Measurements from ENCODE around the gene TOMM22. TPM values are rescaled to one million over a fixed set of nuclear protein-coding genes. Genes with fewer than 3 reads are reported as not detected.
A peak's percentile ranks its signal among the peaks of the same experiment; 100 is the strongest.

TOMM22 gene
- total RNA-seq, 2 donors from 2014 or later = 97.1 to 149 TPM

DNA sequence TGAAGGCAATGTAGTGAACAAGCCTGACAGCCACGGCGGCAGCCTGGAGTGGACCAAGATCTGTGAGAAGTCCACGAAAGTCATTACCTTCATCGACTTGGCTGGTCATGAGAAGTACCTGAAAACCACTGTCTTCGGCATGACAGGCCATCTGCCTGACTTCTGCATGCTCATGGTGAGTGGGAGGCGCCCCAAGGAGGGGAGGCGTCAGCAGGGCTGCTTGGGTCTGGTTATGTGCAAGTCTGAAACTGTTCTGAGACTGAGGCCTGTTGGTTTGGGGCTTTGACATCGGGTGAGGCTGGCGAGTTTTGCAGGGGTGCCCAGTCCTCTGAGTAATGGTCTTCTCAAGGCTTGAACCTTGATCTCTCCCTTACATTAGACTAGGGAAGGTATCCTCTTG, 35.1 kb downstream of the TOMM22 start:
- H3K27ac ChIP-seq = no peak overlapping the region
- H3K9ac ChIP-seq (ENCODE audit: low read depth in 2 of 2, low read length in 2 of 2) = no peak overlapping the region
- H3K36me3 ChIP-seq = peaks cover 24% of the 10 kb centered on the region
- intact Hi-C loops (cut with DNase I) = no loop called here
- no peaks in the 10 kb centered on the region for H3K9me3 ChIP-seq
- no peaks in the 10 kb centered on the region for H3K4me1 ChIP-seq
- no peak for DNase-seq
- no peak overlapping the region for H3K4me3 ChIP-seq
- TF ChIP-seq, protein P1, sequence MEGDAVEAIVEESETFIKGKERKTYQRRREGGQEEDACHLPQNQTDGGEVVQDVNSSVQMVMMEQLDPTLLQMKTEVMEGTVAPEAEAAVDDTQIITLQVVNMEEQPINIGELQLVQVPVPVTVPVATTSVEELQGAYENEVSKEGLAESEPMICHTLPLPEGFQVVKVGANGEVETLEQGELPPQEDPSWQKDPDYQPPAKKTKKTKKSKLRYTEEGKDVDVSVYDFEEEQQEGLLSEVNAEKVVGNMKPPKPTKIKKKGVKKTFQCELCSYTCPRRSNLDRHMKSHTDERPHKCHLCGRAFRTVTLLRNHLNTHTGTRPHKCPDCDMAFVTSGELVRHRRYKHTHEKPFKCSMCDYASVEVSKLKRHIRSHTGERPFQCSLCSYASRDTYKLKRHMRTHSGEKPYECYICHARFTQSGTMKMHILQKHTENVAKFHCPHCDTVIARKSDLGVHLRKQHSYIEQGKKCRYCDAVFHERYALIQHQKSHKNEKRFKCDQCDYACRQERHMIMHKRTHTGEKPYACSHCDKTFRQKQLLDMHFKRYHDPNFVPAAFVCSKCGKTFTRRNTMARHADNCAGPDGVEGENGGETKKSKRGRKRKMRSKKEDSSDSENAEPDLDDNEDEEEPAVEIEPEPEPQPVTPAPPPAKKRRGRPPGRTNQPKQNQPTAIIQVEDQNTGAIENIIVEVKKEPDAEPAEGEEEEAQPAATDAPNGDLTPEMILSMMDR (IDR thresholded peaks at IDR 0.05) = no peak
- no peaks in the 10 kb centered on the region for H3K27me3 ChIP-seq

- Histone ChIP-seq H3K4me3 (no peak overlapping the region), H3K9ac (ENCODE audit: low read depth in 2 of 2, low read length in 2 of 2) (no peak overlapping the region), H3K4me1 (no peaks in the 10 kb centered on the region), H3K27ac (no peak overlapping the region), H3K9me3 (no peaks in the 10 kb centered on the region), H3K36me3 (peaks cover 25% of the 10 kb centered on the region), H3K27me3 (no peaks in the 10 kb centered on the region)
- TF ChIP-seq, protein P1 (IDR thresholded peaks at IDR 0.05) = no peak
- intact Hi-C loops (cut with DNase I) = no loop called here
- DNase-seq = no peak
Observed at GRCh38 chr22:38717244-38717643, 35.5 kb downstream of the TOMM22 start.

DNA sequence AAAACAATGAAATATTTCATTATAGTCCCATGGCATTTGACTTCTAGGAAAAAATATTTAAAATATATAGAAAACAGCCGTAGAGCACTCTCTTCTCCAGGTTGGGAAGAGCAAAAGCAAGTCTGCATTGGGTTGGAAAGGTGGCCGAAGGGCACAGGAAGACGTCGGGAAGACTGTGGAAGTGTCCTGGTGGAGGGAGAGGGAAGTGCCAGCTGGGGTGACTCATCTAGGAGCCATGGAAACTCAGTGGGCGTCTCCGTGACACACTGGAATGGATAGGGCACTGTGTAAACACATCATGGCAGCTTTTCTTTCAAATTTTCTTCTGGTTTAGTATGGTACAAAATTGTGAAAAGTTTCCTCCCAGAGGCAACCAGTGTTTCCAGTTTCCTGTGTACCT, 36.7 kb downstream of the TOMM22 start:
- peaks cover 36% of the 10 kb centered on the region for H3K36me3 ChIP-seq
- no peak overlapping the region for H3K4me3 ChIP-seq
- peak; percentile 84 for DNase-seq
- no peaks in the 10 kb centered on the region for H3K4me1 ChIP-seq
- no peak overlapping the region for H3K27ac ChIP-seq
- TF ChIP-seq, protein P1 (IDR thresholded peaks at IDR 0.05) = peak; percentile 69
- H3K9me3 ChIP-seq = no peaks in the 10 kb centered on the region
- H3K9ac ChIP-seq (ENCODE audit: low read depth in 2 of 2, low read length in 2 of 2) = no peak overlapping the region
- intact Hi-C loops (cut with DNase I) = no loop called here
- no peaks in the 10 kb centered on the region for H3K27me3 ChIP-seq

- Histone ChIP-seq H3K9ac (ENCODE audit: low read depth in 2 of 2, low read length in 2 of 2) (no peak overlapping the region), H3K9me3 (no peaks in the 10 kb centered on the region), H3K4me3 (no peak overlapping the region), H3K27me3 (no peaks in the 10 kb centered on the region), H3K4me1 (no peaks in the 10 kb centered on the region), H3K27ac (no peak overlapping the region), H3K36me3 (peaks cover 38% of the 10 kb centered on the region)
- intact Hi-C loops (cut with DNase I) = no loop called here
- DNase-seq = no peak
- TF ChIP-seq, protein P1 (IDR thresholded peaks at IDR 0.05) = no peak
Observed at GRCh38 chr22:38719196-38719595, 37.4 kb downstream of the TOMM22 start.

DNA sequence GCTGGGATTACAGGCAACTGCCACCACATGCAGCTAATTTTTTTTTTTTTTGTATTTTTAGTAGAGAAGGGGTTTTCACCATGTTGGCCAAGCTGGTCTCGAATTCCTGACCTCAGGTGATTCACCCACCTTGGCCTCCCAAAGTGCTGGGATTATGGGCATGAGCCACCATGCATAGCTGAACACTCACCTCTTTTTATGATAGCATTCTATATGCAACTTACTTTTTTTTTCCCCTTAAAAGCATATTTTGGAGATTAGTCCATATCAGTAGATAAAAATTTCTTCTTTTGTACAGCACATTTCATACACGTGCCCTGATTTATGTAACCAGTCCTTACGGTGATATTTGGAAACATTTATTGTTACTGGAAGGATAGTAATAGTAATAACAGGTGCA, 38.6 kb downstream of the TOMM22 start:
- Histone ChIP-seq H3K27ac (no peak overlapping the region), H3K4me1 (no peaks in the 10 kb centered on the region), H3K36me3 (peaks cover 48% of the 10 kb centered on the region), H3K9me3 (no peaks in the 10 kb centered on the region), H3K4me3 (no peak overlapping the region), H3K27me3 (no peaks in the 10 kb centered on the region), H3K9ac (ENCODE audit: low read depth in 2 of 2, low read length in 2 of 2) (no peak overlapping the region)
- intact Hi-C loops (cut with DNase I) = no loop called here
- DNase-seq = no peak
- TF ChIP-seq, protein P1 (IDR thresholded peaks at IDR 0.05) = no peak

DNA sequence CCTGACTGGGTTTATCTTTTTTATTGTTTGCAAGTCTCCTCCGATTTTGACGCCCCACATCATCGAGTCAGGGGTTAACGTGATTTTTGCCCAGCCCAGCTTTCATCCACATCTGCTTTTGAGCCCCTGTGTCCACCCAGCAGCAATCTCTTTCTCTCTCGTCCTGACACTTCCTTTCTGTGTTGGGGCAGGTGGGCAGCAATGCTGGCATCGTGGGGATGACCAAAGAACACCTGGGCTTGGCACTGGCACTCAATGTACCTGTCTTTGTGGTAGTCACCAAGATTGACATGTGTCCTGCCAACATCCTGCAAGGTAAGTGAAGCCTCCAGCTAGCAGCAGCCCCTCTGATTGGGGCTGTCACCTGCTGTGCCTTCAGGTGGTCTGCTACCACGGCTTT, 39.8 kb downstream of the TOMM22 start:
- Histone ChIP-seq H3K27me3 (no peaks in the 10 kb centered on the region), H3K4me1 (no peaks in the 10 kb centered on the region), H3K9ac (ENCODE audit: low read depth in 2 of 2, low read length in 2 of 2) (no peak overlapping the region), H3K9me3 (no peaks in the 10 kb centered on the region), H3K4me3 (no peak overlapping the region), H3K36me3 (peaks cover 49% of the 10 kb centered on the region), H3K27ac (no peak overlapping the region)
- DNase-seq = no peak
- TF ChIP-seq, protein P1 (IDR thresholded peaks at IDR 0.05) = no peak
- intact Hi-C loops (cut with DNase I) = no loop called here
